Measurements from ENCODE around the gene TPK1.

DNA sequence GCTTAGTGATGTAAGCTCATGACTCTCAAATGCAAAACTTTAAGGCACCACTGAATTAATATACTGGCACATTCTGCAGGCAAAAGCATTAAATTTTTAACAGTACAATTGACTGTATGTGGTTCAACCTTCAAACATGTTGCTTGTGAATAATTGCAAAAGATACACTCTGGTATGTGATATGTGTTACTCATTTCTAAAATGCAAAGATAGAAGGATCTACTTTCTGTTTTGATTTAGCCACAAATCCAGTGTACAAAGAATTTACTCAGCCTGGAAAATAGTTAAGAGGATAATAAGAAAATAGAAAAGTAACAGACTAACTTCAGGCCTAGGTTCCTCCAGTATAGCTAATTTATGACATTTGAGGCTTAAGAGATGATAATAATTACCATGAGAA lies 365.8 kb downstream of the TPK1 start:
- TF ChIP-seq, protein P1, sequence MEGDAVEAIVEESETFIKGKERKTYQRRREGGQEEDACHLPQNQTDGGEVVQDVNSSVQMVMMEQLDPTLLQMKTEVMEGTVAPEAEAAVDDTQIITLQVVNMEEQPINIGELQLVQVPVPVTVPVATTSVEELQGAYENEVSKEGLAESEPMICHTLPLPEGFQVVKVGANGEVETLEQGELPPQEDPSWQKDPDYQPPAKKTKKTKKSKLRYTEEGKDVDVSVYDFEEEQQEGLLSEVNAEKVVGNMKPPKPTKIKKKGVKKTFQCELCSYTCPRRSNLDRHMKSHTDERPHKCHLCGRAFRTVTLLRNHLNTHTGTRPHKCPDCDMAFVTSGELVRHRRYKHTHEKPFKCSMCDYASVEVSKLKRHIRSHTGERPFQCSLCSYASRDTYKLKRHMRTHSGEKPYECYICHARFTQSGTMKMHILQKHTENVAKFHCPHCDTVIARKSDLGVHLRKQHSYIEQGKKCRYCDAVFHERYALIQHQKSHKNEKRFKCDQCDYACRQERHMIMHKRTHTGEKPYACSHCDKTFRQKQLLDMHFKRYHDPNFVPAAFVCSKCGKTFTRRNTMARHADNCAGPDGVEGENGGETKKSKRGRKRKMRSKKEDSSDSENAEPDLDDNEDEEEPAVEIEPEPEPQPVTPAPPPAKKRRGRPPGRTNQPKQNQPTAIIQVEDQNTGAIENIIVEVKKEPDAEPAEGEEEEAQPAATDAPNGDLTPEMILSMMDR (IDR thresholded peaks at IDR 0.05; ENCODE audit: low read depth, low read length): no peak
- no peak for TF ChIP-seq POLR2A (IDR thresholded peaks at IDR 0.05; ENCODE audit: extremely low read depth, insufficient read length)

Measured in NB4 (cell line).